ENCODE results near the gene PTRHD1. TPM values are rescaled to one million over a fixed set of nuclear protein-coding genes. Genes with fewer than 3 reads are reported as not detected.

Gene PTRHD1
- total and polyA plus RNA-seq, 2 donors (not counting 1 experiment from before 2014, with no cell fraction given), result 26.3 to 29.9 TPM

GRCh38 chr2:24830786-24831185 is 37.6 kb upstream of the PTRHD1 start:
- Histone ChIP-seq H3K79me2 (ENCODE audit: control insufficient read depth, insufficient read depth, low read length) (no peaks in the 10 kb centered on the region), H4K20me1 (ENCODE audit: control insufficient read depth, extremely low read depth, insufficient read depth, low read length) (no peaks in the 10 kb centered on the region), H3K27ac (ENCODE audit: insufficient read depth, low read length) (no peak overlapping the region), H3K4me3 (replicated peaks in 1 of 4; ENCODE audit: control extremely low read depth in 1 of 4, insufficient read depth in 1 of 4, low read depth in 3 of 4, low read length in 4 of 4) (no peak overlapping the region), H3K27me3 (ENCODE audit: control insufficient read depth, insufficient read depth, low read length) (no peaks in the 10 kb centered on the region), H3K9me3 (ENCODE audit: control insufficient read depth, insufficient read depth, low read depth, low read length) (no peaks in the 10 kb centered on the region), H3K4me2 (ENCODE audit: extremely low read depth, insufficient read depth, low read length) (no peak overlapping the region), H3K4me1 (ENCODE audit: control insufficient read depth, extremely low read depth, insufficient read depth, low read length) (no peaks in the 10 kb centered on the region), H3K9ac (ENCODE audit: insufficient read depth, low read length) (no peak overlapping the region), H2AFZ (ENCODE audit: low read length) (no peak overlapping the region), H3K36me3 (ENCODE audit: control insufficient read depth, insufficient read depth, low read length) (peaks cover 2% of the 10 kb centered on the region)
- TF ChIP-seq EZH2 (IDR thresholded peaks at IDR 0.05; ENCODE audit: low read length, missing control alignments) (no peak), CTCF (conservative IDR thresholded peaks at IDR 0.05 in 1 of 2, IDR thresholded peaks at IDR 0.05 in 1 of 2; ENCODE audit: low read depth in 1 of 2, low read length in 2 of 2) (no peak)
- no peak for DNase-seq (ENCODE audit: low read depth in 2 of 2)

GRCh38 chr2:24830351-24830750 is 37.2 kb upstream of the PTRHD1 start:
- H3K9ac ChIP-seq (ENCODE audit: insufficient read depth, low read length), result no peak overlapping the region
- no peaks in the 10 kb centered on the region for H3K4me1 ChIP-seq (ENCODE audit: control insufficient read depth, extremely low read depth, insufficient read depth, low read length)
- H3K27ac ChIP-seq (ENCODE audit: insufficient read depth, low read length), result no peak overlapping the region
- H3K9me3 ChIP-seq (ENCODE audit: control insufficient read depth, insufficient read depth, low read depth, low read length), result no peaks in the 10 kb centered on the region
- H3K79me2 ChIP-seq (ENCODE audit: control insufficient read depth, insufficient read depth, low read length), result no peaks in the 10 kb centered on the region
- H4K20me1 ChIP-seq (ENCODE audit: control insufficient read depth, extremely low read depth, insufficient read depth, low read length), result no peaks in the 10 kb centered on the region
- peaks cover 2% of the 10 kb centered on the region for H3K36me3 ChIP-seq (ENCODE audit: control insufficient read depth, insufficient read depth, low read length)
- TF ChIP-seq CTCF (conservative IDR thresholded peaks at IDR 0.05 in 1 of 2, IDR thresholded peaks at IDR 0.05 in 1 of 2; ENCODE audit: low read depth in 1 of 2, low read length in 2 of 2), result peak; percentile 16 to 28
- no peak for TF ChIP-seq EZH2 (IDR thresholded peaks at IDR 0.05; ENCODE audit: low read length, missing control alignments)
- no peaks in the 10 kb centered on the region for H3K27me3 ChIP-seq (ENCODE audit: control insufficient read depth, insufficient read depth, low read length)
- H2AFZ ChIP-seq (ENCODE audit: low read length), result no peak overlapping the region
- no peak overlapping the region for H3K4me2 ChIP-seq (ENCODE audit: extremely low read depth, insufficient read depth, low read length)
- no peak overlapping the region for H3K4me3 ChIP-seq (replicated peaks in 1 of 4; ENCODE audit: control extremely low read depth in 1 of 4, insufficient read depth in 1 of 4, low read depth in 3 of 4, low read length in 4 of 4)
- peak; percentile 38 to 46 for DNase-seq (ENCODE audit: low read depth in 2 of 2)

- no peak overlapping the region for H3K4me2 ChIP-seq (ENCODE audit: extremely low read depth, insufficient read depth, low read length)
- peaks cover 7% of the 10 kb centered on the region for H3K36me3 ChIP-seq (ENCODE audit: control insufficient read depth, insufficient read depth, low read length)
- H3K9me3 ChIP-seq (ENCODE audit: control insufficient read depth, insufficient read depth, low read depth, low read length), result no peaks in the 10 kb centered on the region
- no peak overlapping the region for H2AFZ ChIP-seq (ENCODE audit: low read length)
- no peak overlapping the region for H3K27ac ChIP-seq (ENCODE audit: insufficient read depth, low read length)
- H3K4me1 ChIP-seq (ENCODE audit: control insufficient read depth, extremely low read depth, insufficient read depth, low read length), result no peaks in the 10 kb centered on the region
- no peak for DNase-seq (ENCODE audit: low read depth in 2 of 2)
- H3K9ac ChIP-seq (ENCODE audit: insufficient read depth, low read length), result no peak overlapping the region
- H3K4me3 ChIP-seq (replicated peaks in 1 of 4; ENCODE audit: control extremely low read depth in 1 of 4, insufficient read depth in 1 of 4, low read depth in 3 of 4, low read length in 4 of 4), result no peak overlapping the region
- TF ChIP-seq CTCF (conservative IDR thresholded peaks at IDR 0.05 in 1 of 2, IDR thresholded peaks at IDR 0.05 in 1 of 2; ENCODE audit: low read depth in 1 of 2, low read length in 2 of 2) (no peak), EZH2 (IDR thresholded peaks at IDR 0.05; ENCODE audit: low read length, missing control alignments) (no peak)
- H3K27me3 ChIP-seq (ENCODE audit: control insufficient read depth, insufficient read depth, low read length), result no peaks in the 10 kb centered on the region
- H3K79me2 ChIP-seq (ENCODE audit: control insufficient read depth, insufficient read depth, low read length), result no peaks in the 10 kb centered on the region
- H4K20me1 ChIP-seq (ENCODE audit: control insufficient read depth, extremely low read depth, insufficient read depth, low read length), result no peaks in the 10 kb centered on the region
These were observed 35.2 kb upstream of the PTRHD1 start for GRCh38 chr2:24828238-24828996.
